Activated T-cell treated with anti-CD3 and anti-CD28 coated beads for 1 hour (primary cell): ENCODE measurements around the gene ZAP70.

Experiments used
- DNase-seq: peaks from one replicate; pipeline ENCODE4 v3.0.0-alpha.2; 2020; ENCODE audit warnings: low read depth

ZAP70 gene

GRCh38 chr2:97752342-97753334 is 39.3 kb downstream of the ZAP70 start:
- DNase-seq: no peak

GRCh38 chr2:97754690-97755346 is 41.4 kb downstream of the ZAP70 start:
- DNase-seq: no peak

DNA sequence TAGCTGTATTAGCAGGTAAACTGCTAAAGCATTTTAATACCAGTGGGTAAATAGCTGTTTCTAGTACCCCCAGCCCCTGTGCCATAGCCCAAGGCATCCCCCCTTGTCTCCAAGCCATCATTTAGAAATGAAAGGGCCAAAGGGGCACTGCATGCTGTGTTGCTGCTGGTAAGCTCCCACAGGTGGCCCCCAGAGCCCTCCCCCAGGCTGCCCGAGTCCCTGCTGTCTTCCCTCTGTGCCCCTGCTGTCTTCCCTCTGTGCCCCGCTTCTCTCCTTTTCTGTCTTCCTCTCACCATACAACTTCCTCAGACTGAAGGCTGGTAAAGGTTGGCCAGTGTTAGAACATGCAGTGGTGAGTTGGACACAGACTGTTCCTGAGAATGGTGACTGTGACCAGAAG is 42.1 kb downstream of the ZAP70 start:
- DNase-seq: no peak

- DNase-seq: no peak
These were observed 43.7 kb downstream of the ZAP70 start for GRCh38 chr2:97757062-97757461.

DNA sequence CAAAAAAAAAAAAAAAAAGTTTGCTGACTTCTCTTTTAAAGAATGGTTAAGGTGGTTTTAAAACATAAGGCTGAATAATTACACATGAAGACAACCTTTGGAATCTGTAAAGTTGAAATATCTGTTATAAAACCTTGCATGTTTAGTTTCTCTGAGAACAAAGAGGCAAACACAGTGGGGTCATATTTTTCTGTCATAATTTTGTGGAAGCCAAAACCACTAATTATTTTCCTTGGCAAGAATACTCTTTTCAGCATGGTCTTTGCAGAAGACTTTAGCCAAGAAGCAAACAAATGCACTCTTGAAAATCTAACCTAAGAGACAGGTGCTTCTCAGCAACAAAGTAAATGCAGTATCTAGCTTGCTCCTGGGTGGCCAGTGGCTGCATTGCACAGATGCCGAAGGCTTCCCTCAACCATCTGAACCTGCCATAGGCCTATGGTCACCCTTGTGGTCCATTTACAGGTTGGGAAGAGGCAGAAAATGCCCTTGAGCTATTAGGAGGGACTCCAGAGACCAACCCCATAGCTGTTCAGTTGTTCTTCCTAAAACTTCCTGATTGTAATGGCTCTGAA is 44.8 kb downstream of the ZAP70 start:
- DNase-seq: no peak

- DNase-seq: no peak
These were observed 46.5 kb downstream of the ZAP70 start for GRCh38 chr2:97759727-97760407.

DNA sequence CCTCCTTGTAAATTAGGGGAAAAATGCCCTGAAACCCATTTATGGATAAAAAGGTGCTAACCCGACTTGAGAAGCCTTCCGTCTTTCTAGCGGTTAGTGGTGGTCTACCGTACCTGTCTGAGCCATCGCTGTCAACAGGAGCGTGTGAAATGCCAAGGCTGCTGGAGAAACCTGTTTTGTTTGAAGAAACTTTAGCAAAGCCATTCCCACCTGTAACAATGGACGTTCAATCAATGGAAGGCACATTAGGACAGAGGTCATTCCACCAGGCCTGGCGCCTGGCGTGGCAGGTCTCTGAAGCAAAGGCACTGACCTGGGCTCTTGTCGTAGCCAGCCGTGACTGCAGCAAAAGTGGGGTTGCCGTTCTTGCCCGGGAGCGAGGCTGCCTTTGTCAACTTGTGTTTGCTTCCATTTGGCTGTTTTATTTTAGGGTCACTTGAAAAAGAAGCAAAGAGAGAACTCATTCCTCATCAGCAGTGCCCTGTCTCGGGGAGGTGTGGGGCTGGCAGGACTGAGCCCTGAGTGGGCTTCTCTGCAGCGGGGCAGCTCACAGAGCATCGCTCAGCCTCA is 47.2 kb downstream of the ZAP70 start:
- no peak for DNase-seq

- DNase-seq: peak; percentile 44
These were observed 47.8 kb downstream of the ZAP70 start for GRCh38 chr2:97761192-97761591.

- DNase-seq: no peak
These were observed 49.9 kb downstream of the ZAP70 start for GRCh38 chr2:97763176-97763845.

GRCh38 chr2:97764559-97765263 is 51.3 kb downstream of the ZAP70 start:
- no peak for DNase-seq

- DNase-seq: no peak
These were observed 52.6 kb downstream of the ZAP70 start for GRCh38 chr2:97765933-97766332.

GRCh38 chr2:97766567-97766966 is 53.2 kb downstream of the ZAP70 start:
- DNase-seq: no peak

GRCh38 chr2:97769308-97769707 is 55.9 kb downstream of the ZAP70 start:
- no peak for DNase-seq

DNA sequence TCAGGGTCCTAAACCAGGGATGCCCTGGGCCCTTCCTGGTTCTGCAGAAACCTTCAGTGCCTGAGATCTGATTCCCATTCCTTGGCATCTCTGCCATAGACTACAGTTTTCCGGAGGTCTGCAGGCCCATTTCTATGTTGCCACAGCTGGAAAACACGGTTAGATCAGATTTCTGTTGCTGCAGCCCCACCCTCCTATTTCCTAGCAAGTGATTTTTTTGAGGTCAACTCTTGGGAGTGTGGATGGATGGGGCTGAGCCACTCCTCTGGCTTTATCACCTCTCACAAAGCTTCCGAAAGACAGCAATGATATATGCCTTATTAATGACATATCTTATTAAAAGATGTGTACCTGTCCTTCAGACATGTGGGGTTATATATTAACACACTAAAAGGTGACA is 56.3 kb downstream of the ZAP70 start:
- no peak for DNase-seq

DNA sequence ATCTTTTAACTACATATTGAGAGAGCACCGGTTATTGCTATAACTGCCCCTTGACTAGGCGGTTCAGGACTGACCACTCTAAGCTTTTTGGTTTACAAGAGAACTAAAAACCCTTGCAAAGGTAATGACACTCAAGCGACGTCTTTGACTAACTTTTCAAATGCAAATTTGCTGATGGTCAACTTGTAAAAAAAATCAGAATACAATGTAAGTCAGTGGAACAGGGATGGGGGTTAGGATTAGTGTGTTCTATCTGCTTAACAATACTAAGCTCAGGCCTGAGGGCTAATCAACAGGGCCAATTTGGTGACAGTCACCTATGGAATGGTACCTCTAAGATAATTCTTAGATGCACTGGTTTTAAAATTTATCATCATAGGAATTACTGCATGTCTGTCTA is 57.1 kb downstream of the ZAP70 start:
- no peak for DNase-seq

DNA sequence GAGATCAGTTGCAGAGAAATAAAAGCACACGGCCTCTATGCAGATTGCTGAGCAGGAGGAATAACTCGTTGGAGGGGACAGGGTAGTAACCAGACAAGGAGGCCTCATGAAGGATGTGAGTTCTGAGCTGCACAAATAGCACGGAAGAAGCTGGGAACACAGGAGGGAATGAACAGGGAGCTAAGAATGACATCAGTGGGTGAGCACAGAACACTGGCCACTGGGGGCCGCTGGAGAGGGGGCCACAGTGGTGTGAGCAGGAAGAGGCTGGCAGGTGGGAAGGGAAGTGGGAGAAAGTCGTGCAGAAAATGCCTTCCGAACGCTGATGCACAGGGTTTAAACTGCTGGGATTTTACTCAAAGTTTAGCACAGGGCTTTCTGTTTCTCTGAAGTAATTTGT is 61.0 kb downstream of the ZAP70 start:
- DNase-seq: no peak

DNA sequence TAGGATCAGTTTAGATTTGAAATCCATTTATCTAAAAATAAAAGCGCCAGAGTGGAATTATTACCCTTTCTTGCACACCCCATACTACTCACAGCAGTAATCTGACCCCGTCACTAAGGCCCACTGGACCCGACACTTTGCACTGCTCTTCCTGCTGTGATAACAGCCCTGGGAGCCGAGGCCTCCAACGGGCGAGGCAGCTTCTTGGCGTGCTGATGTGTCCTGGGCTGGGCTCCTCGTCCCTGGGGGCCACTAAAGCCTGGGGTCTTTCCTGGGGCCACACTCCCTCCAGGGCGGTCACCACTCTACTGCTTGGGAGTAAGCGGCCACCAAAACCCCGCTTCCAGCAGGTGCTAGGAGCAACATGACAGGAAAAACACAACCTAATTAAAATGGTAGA is 61.7 kb downstream of the ZAP70 start:
- DNase-seq: no peak

- no peak for DNase-seq
These were observed 65.8 kb downstream of the ZAP70 start for GRCh38 chr2:97779141-97779540.

DNA sequence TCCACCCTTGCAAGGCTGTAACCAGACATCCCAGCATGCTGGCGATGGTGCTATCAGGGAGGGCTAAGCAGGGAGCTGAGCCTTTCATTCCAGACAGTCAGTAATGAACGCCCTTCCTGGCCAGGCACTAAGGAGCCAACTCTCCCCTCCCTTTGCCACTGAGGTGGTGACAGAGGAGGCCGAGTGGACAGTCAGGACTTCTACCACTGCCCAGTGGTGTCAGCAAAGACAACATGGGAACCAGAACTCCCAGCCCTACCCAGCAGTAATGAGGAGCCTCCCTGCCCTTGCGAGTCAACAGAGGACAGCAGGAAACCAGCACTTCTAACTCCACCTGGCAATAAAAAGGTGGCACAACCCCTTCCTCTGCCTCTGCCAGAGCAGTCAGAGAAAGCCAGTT is 68.6 kb downstream of the ZAP70 start:
- no peak for DNase-seq

GRCh38 chr2:97784953-97785352 is 71.6 kb downstream of the ZAP70 start:
- DNase-seq: no peak

- DNase-seq: no peak
These were observed 72.4 kb downstream of the ZAP70 start for GRCh38 chr2:97785818-97786217.
